Activated CD8-positive, alpha-beta memory T cell treated with anti-CD3 and anti-CD28 coated beads for 4 hours (primary cell): Measurements from ENCODE around the gene NEURL2.
A peak's percentile ranks its signal among the peaks of the same experiment; 100 is the strongest.
"Not testable (repeated sequence)": the region's sequence is repeated elsewhere in the genome, so short reads cannot be mapped to it uniquely, and the experiment has no call there.

Experiments used
- DNase-seq, 2 donors: peaks; one replicate each; pipeline ENCODE4 v3.0.0-alpha.2; 2020; ENCODE audit warnings: low read depth in 2 of 2

NEURL2 gene

GRCh38 chr20:45898285-45898684 is 7.3 kb upstream of the NEURL2 start:
- no peak for DNase-seq

GRCh38 chr20:45897692-45898091 is 6.7 kb upstream of the NEURL2 start:
- DNase-seq = no peak

- DNase-seq = no peak
These were observed 6.3 kb upstream of the NEURL2 start for GRCh38 chr20:45897289-45897688.

GRCh38 chr20:45896641-45897161 is 5.7 kb upstream of the NEURL2 start:
- no peak for DNase-seq

- DNase-seq = no peak
These were observed 3.8 kb upstream of the NEURL2 start for GRCh38 chr20:45894797-45895196.

- no peak for DNase-seq
These were observed 2.8 kb upstream of the NEURL2 start for GRCh38 chr20:45893831-45894230.

GRCh38 chr20:45892828-45893500 is 2.0 kb upstream of the NEURL2 start:
- no peak for DNase-seq

GRCh38 chr20:45892049-45892825 is 1.2 kb upstream of the NEURL2 start:
- DNase-seq = no peak

GRCh38 chr20:45890077-45890984 is 677 bp downstream of the NEURL2 start:
- DNase-seq = no peak

- DNase-seq = no peak
These were observed 2.3 kb downstream of the NEURL2 start for GRCh38 chr20:45888681-45889080.

- no peak for DNase-seq
These were observed 3.7 kb downstream of the NEURL2 start, which contains the start of gene SPATA25 for GRCh38 chr20:45887346-45887715. Gene SPATA25, minus strand, starts transcription at chr20:45887622. Its CDS starts 32 bp downstream, at chr20:45887590.

- DNase-seq = no peak
These were observed 4.2 kb downstream of the NEURL2 start for GRCh38 chr20:45886590-45887345.

- DNase-seq = no peak
These were observed 7.9 kb downstream of the NEURL2 start for GRCh38 chr20:45883100-45883469.

- no peak for DNase-seq
These were observed 8.4 kb downstream of the NEURL2 start for GRCh38 chr20:45882469-45883099.

- peak; percentile 95 to 96 for DNase-seq
These were observed 9.8 kb downstream of the NEURL2 start, which contains the start of gene ZSWIM1 for GRCh38 chr20:45880988-45881788. Gene ZSWIM1, plus strand, starts transcription at chr20:45881227. Its CDS starts 1,366 bp downstream, at chr20:45882593.

GRCh38 chr20:45878076-45878761 is 12.8 kb downstream of the NEURL2 start:
- DNase-seq = no peak

GRCh38 chr20:45874576-45874975 is 16.4 kb downstream of the NEURL2 start:
- no peak for DNase-seq

- DNase-seq = not testable (repeated sequence)
These were observed 16.9 kb downstream of the NEURL2 start for GRCh38 chr20:45874104-45874481.

- DNase-seq = no peak
These were observed 17.5 kb downstream of the NEURL2 start for GRCh38 chr20:45873409-45874103.
